ENCODE measurements around the gene CYP4B1.

- no peak for TF ChIP-seq CTCF (IDR thresholded peaks at IDR 0.05)
- no peak for TF ChIP-seq POLR2A (IDR thresholded peaks at IDR 0.05)
Measured at GRCh38 chr1:46809071-46809470, 10.2 kb downstream of the CYP4B1 start.
